SU-DHL-6 (cell line): ENCODE results near the gene CCDC17.

ENCODE experiments used
- H2AFZ ChIP-seq: fragments of 200-600 bp; sonication (generic); 2 replicates; pipeline ENCODE4 v1.6.1; 2014; ENCODE audit warnings: low read depth, mild to moderate bottlenecking, moderate library complexity, mixed read lengths, antibody characterized with exemption, low read length; ENCODE audit not compliant: severe bottlenecking
- H3F3A ChIP-seq: fragments of 200-600 bp; shearing (Covaris generic); 2 replicates; pipeline ENCODE4 v1.6.0; 2016; ENCODE audit warnings: antibody characterized with exemption, mild to moderate bottlenecking; ENCODE audit not compliant: insufficient read depth
- H3K27ac ChIP-seq: fragments of 200-600 bp; sonication (generic); 2 replicates; pipeline ENCODE4 v1.5.1; 2016; ENCODE audit warnings: low read depth, mild to moderate bottlenecking, low read length, moderate library complexity, mixed read lengths
- H3K27me3 ChIP-seq: fragments of 200-600 bp; sonication (generic), shearing (Covaris generic); 2 replicates; pipeline ENCODE4 v1.6.0; 2014; ENCODE audit warnings: mild to moderate bottlenecking, low read length
- H3K36me3 ChIP-seq: fragments of 200-600 bp; sonication (generic); 2 replicates; pipeline ENCODE4 v1.6.1; 2014; ENCODE audit warnings: mild to moderate bottlenecking, low read length, mixed read lengths
- H3K4me2 ChIP-seq: fragments of 300-600, 200-600 bp; shearing (Covaris generic), sonication (generic); 2 replicates; pipeline ENCODE4 v1.6.0; 2014; ENCODE audit warnings: low read length, low read depth, mild to moderate bottlenecking; ENCODE audit not compliant: poor library complexity, severe bottlenecking
- H3K4me3 ChIP-seq: fragments of 200-600 bp; sonication (generic); 2 replicates; pipeline ENCODE4 v1.5.1; 2014; ENCODE audit warnings: antibody characterized with exemption, low read length, mild to moderate bottlenecking, mixed read lengths; ENCODE audit not compliant: insufficient read depth, poor library complexity, severe bottlenecking
- H3K79me2 ChIP-seq: fragments of 200-600 bp; sonication (generic); 2 replicates; pipeline ENCODE4 v1.6.1; 2014; ENCODE audit warnings: mild to moderate bottlenecking, low read length, moderate library complexity; ENCODE audit not compliant: insufficient read depth
- H3K9ac ChIP-seq: fragments of 200-600 bp; sonication (generic); 2 replicates; pipeline ENCODE4 v1.7.0; 2014; ENCODE audit warnings: mild to moderate bottlenecking, low read length
- H3K9me2 ChIP-seq: fragments of 200-600 bp; sonication (generic); replicated peaks from 2 replicates; pipeline ENCODE4 v1.6.1; 2014; ENCODE audit warnings: low read length; ENCODE audit not compliant: insufficient read depth
- H3K9me3 ChIP-seq: fragments of 200-600 bp; sonication (generic); 2 replicates; pipeline ENCODE4 v1.6.1; 2014; ENCODE audit warnings: low read length, mixed read lengths; ENCODE audit not compliant: insufficient read depth
- H4K20me1 ChIP-seq: fragments of 200-600 bp; sonication (generic); 2 replicates; pipeline ENCODE4 v1.6.1; 2014; ENCODE audit warnings: low read depth, mild to moderate bottlenecking, antibody characterized with exemption, low read length, moderate library complexity, mixed read lengths
- CTCF ChIP-seq: fragments of 200-600 bp; sonication (generic); IDR thresholded peaks from one replicate; pipeline ENCODE4 v1.5.1; 2017; ENCODE audit warnings: antibody characterized with exemption, mild to moderate bottlenecking, low read length, moderate library complexity; ENCODE audit not compliant: insufficient read depth, poor library complexity, severe bottlenecking
- EZH2phosphoT487 ChIP-seq: fragments of 200-600 bp; sonication (generic), shearing (Covaris generic); conservative IDR thresholded peaks from 2 replicates; pipeline ENCODE4 v1.6.1; 2018; ENCODE audit warnings: mild to moderate bottlenecking, antibody characterized with exemption, low read length, moderate library complexity, mixed read lengths

CCDC17 gene

GRCh38 chr1:45585496-45586075, 38.3 kb downstream of the CCDC17 start:
- TF ChIP-seq CTCF, result no peak
- no peak for TF ChIP-seq EZH2phosphoT487
- no peak overlapping the region for H3K27ac ChIP-seq
- peaks cover 7% of the 10 kb centered on the region for H3F3A ChIP-seq
- no peaks in the 10 kb centered on the region for H3K9me2 ChIP-seq
- no peaks in the 10 kb centered on the region for H3K27me3 ChIP-seq
- no peaks in the 10 kb centered on the region for H3K9me3 ChIP-seq
- peak overlapping the region; percentile 87 for H3K4me2 ChIP-seq
- no peak overlapping the region for H2AFZ ChIP-seq
- peaks cover 67% of the 10 kb centered on the region for H3K79me2 ChIP-seq
- peaks cover 27% of the 10 kb centered on the region for H4K20me1 ChIP-seq
- H3K4me3 ChIP-seq, result peak overlapping the region; percentile 81
- H3K36me3 ChIP-seq, result no peaks in the 10 kb centered on the region
- peak overlapping the region; percentile 96 for H3K9ac ChIP-seq

GRCh38 chr1:45585110-45585426, 38.8 kb downstream of the CCDC17 start:
- peak overlapping the region; percentile 96 for H3K9ac ChIP-seq
- H3K79me2 ChIP-seq, result peaks cover 62% of the 10 kb centered on the region
- no peaks in the 10 kb centered on the region for H3K9me2 ChIP-seq
- no peaks in the 10 kb centered on the region for H3K9me3 ChIP-seq
- peak overlapping the region; percentile 87 for H3K4me2 ChIP-seq
- no peak overlapping the region for H3K27ac ChIP-seq
- peaks cover 27% of the 10 kb centered on the region for H4K20me1 ChIP-seq
- peak overlapping the region; percentile 81 for H3K4me3 ChIP-seq
- no peaks in the 10 kb centered on the region for H3K27me3 ChIP-seq
- peaks cover 7% of the 10 kb centered on the region for H3F3A ChIP-seq
- TF ChIP-seq CTCF, result no peak
- no peak for TF ChIP-seq EZH2phosphoT487
- H2AFZ ChIP-seq, result no peak overlapping the region
- no peaks in the 10 kb centered on the region for H3K36me3 ChIP-seq

- Histone ChIP-seq H3K9me3 (no peaks in the 10 kb centered on the region), H2AFZ (peak overlapping the region; percentile 96), H3K79me2 (peaks cover 56% of the 10 kb centered on the region), H3K4me3 (peak overlapping the region; percentile 81), H3K9ac (peak overlapping the region; percentile 96), H3K36me3 (no peaks in the 10 kb centered on the region), H3F3A (peaks cover 7% of the 10 kb centered on the region), H3K27ac (peak overlapping the region; percentile 78), H3K27me3 (no peaks in the 10 kb centered on the region), H3K9me2 (no peaks in the 10 kb centered on the region), H3K4me2 (peak overlapping the region; percentile 87), H4K20me1 (peaks cover 27% of the 10 kb centered on the region)
- no peak for TF ChIP-seq EZH2phosphoT487
- no peak for TF ChIP-seq CTCF
Measured at GRCh38 chr1:45584351-45585109, 39.3 kb downstream of the CCDC17 start.
